ENCODE measurements around the gene CHST2.
"Not testable (repeated sequence)": the region's sequence is repeated elsewhere in the genome, so short reads cannot be mapped to it uniquely, and the experiment has no call there.

Gene CHST2

GRCh38 chr3:143119009-143119914 lies at the start of gene CHST2:
CHST2 (plus strand) TSS chr3:143119771; CDS start chr3:143120817, 1,046 bp downstream.
- peak; percentile 91 for DNase-seq

GRCh38 chr3:143070977-143071551 lies 48.5 kb upstream of the CHST2 start:
- no peak for DNase-seq

- no peak for DNase-seq
Measured at GRCh38 chr3:143071776-143072175, 47.8 kb upstream of the CHST2 start.

GRCh38 chr3:143072298-143073020 lies 47.1 kb upstream of the CHST2 start:
- DNase-seq = not testable (repeated sequence)

GRCh38 chr3:143073541-143073940 lies 46.0 kb upstream of the CHST2 start:
- DNase-seq = not testable (repeated sequence)

GRCh38 chr3:143073983-143074382 lies 45.6 kb upstream of the CHST2 start:
- not testable (repeated sequence) for DNase-seq

- DNase-seq = no peak
Measured at GRCh38 chr3:143078883-143079282, 40.7 kb upstream of the CHST2 start.

- no peak for DNase-seq
Measured at GRCh38 chr3:143080196-143080595, 39.4 kb upstream of the CHST2 start.

- no peak for DNase-seq
Measured at GRCh38 chr3:143081365-143081764, 38.2 kb upstream of the CHST2 start.

- no peak for DNase-seq
Measured at GRCh38 chr3:143081844-143082778, 37.5 kb upstream of the CHST2 start.

GRCh38 chr3:143083781-143084180 lies 35.8 kb upstream of the CHST2 start:
- no peak for DNase-seq

- no peak for DNase-seq
Measured at GRCh38 chr3:143084856-143085731, 34.5 kb upstream of the CHST2 start.

GRCh38 chr3:143088835-143089234 lies 30.7 kb upstream of the CHST2 start:
- no peak for DNase-seq

GRCh38 chr3:143089965-143090364 lies 29.6 kb upstream of the CHST2 start:
- no peak for DNase-seq

GRCh38 chr3:143090486-143090885 lies 29.1 kb upstream of the CHST2 start:
- DNase-seq = peak; percentile 68

GRCh38 chr3:143090976-143091837 lies 28.4 kb upstream of the CHST2 start:
- no peak for DNase-seq

GRCh38 chr3:143092191-143092590 lies 27.4 kb upstream of the CHST2 start:
- DNase-seq = no peak

- DNase-seq = no peak
Measured at GRCh38 chr3:143095813-143096212, 23.8 kb upstream of the CHST2 start.

GRCh38 chr3:143098032-143098764 lies 21.4 kb upstream of the CHST2 start:
- DNase-seq = no peak

- no peak for DNase-seq
Measured at GRCh38 chr3:143099210-143099609, 20.4 kb upstream of the CHST2 start.
